B cell (primary cell): Measurements from ENCODE around the gene ZNF750.

Experiments
- EZH2 ChIP-seq: IDR thresholded peaks from 2 replicates; pipeline ENCODE4 v1.6.1; 2012; ENCODE audit warnings: borderline replicate concordance, low read depth, mild to moderate bottlenecking, moderate library complexity, low read length; ENCODE audit not compliant: insufficient read depth, poor library complexity, severe bottlenecking
- TF ChIP-seq, protein P1 (sequence below): fragments of 200-600 bp; IDR thresholded peaks from one replicate; pipeline ENCODE4 v1.8.0; 2022; ENCODE audit warnings: antibody characterized with exemption, mild to moderate bottlenecking

DNA sequence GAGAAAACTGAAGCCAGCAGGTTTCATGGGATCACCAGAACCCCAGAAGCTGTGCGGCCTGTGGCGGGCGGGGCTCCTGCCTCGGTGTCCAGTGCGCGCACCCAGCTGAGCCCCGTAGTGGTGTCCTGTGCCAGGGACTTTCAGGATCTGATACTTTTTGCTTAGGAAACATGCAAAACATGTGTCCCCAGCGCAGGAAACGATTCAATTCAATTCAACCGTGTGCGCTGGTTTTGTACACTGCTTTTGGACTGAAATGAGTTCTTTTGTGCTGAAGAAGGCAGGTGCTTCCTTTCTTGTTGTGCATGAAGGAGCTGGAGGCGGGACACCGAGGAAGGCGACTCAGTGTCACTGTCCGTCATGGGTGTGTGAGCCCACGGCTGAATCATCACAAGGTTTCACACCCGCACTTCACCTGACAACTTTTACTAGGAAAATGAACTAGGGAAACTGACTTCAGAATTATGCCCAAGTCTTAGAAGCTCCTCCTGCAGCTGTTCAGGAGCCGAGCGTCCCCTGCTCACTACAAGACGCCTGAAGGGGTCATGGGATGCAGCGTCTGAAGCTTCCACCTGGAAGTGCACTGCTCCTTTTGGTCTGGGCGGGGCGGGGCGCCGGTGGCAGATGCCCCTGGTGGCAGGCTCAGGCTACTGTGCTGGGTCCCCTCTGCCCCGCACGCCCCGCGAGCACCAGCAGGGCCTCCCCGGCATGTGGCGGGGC is 31.4 kb upstream of the ZNF750 start:
- TF ChIP-seq EZH2: no peak
- TF ChIP-seq, protein P1, sequence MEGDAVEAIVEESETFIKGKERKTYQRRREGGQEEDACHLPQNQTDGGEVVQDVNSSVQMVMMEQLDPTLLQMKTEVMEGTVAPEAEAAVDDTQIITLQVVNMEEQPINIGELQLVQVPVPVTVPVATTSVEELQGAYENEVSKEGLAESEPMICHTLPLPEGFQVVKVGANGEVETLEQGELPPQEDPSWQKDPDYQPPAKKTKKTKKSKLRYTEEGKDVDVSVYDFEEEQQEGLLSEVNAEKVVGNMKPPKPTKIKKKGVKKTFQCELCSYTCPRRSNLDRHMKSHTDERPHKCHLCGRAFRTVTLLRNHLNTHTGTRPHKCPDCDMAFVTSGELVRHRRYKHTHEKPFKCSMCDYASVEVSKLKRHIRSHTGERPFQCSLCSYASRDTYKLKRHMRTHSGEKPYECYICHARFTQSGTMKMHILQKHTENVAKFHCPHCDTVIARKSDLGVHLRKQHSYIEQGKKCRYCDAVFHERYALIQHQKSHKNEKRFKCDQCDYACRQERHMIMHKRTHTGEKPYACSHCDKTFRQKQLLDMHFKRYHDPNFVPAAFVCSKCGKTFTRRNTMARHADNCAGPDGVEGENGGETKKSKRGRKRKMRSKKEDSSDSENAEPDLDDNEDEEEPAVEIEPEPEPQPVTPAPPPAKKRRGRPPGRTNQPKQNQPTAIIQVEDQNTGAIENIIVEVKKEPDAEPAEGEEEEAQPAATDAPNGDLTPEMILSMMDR: peak; percentile 73
